GM18861 (cell line): Measurements from ENCODE around the gene NFKB1.
A peak's percentile ranks its signal among the peaks of the same experiment; 100 is the strongest.
"Not testable (repeated sequence)": the region's sequence is repeated elsewhere in the genome, so short reads cannot be mapped to it uniquely, and the experiment has no call there.

Experiments
- ATAC-seq: cut with Tn5 transposase; IDR thresholded peaks from one replicate; pipeline ENCODE4 v1.9.1; 2021; ENCODE audit not compliant: unreplicated experiment

NFKB1 gene

GRCh38 chr4:102598086-102598761 is 97.1 kb downstream of the NFKB1 start:
- peak; percentile 77 for ATAC-seq

GRCh38 chr4:102598762-102599374 is 97.7 kb downstream of the NFKB1 start:
- ATAC-seq = no peak

- ATAC-seq = no peak
Observed at GRCh38 chr4:102599455-102599854, 98.3 kb downstream of the NFKB1 start.

- ATAC-seq = no peak
Observed at GRCh38 chr4:102599886-102600285, 98.7 kb downstream of the NFKB1 start.

GRCh38 chr4:102600689-102601088 is 99.5 kb downstream of the NFKB1 start:
- ATAC-seq = no peak

GRCh38 chr4:102601586-102602227 is 100.5 kb downstream of the NFKB1 start:
- no peak for ATAC-seq

- ATAC-seq = no peak
Observed at GRCh38 chr4:102604222-102604940, 103.2 kb downstream of the NFKB1 start.

GRCh38 chr4:102606261-102606660 is 105.1 kb downstream of the NFKB1 start:
- no peak for ATAC-seq

- no peak for ATAC-seq
Observed at GRCh38 chr4:102606846-102607450, 105.8 kb downstream of the NFKB1 start.

- no peak for ATAC-seq
Observed at GRCh38 chr4:102608190-102608589, 107.0 kb downstream of the NFKB1 start.

GRCh38 chr4:102610007-102610406 is 108.8 kb downstream of the NFKB1 start:
- ATAC-seq = no peak

- no peak for ATAC-seq
Observed at GRCh38 chr4:102610476-102610875, 109.3 kb downstream of the NFKB1 start.

GRCh38 chr4:102612210-102612609 is 111.1 kb downstream of the NFKB1 start:
- no peak for ATAC-seq

GRCh38 chr4:102612824-102613366 is 111.7 kb downstream of the NFKB1 start:
- no peak for ATAC-seq

GRCh38 chr4:102614801-102615200 is 113.6 kb downstream of the NFKB1 start:
- no peak for ATAC-seq

GRCh38 chr4:102616636-102617035 is 115.5 kb downstream of the NFKB1 start:
- ATAC-seq = no peak

- ATAC-seq = not testable (repeated sequence)
Observed at GRCh38 chr4:102619021-102619420, 117.9 kb downstream of the NFKB1 start.

- ATAC-seq = not testable (repeated sequence)
Observed at GRCh38 chr4:102619776-102620631, 118.8 kb downstream of the NFKB1 start.

- peak; percentile 55 for ATAC-seq
Observed at GRCh38 chr4:102620697-102621497, 119.7 kb downstream of the NFKB1 start.
